GM12872 (cell line): ENCODE measurements around the gene WNT3.

Experiments
- TF ChIP-seq, protein P1 (sequence below): IDR thresholded peaks from 3 replicates; pipeline ENCODE4 v1.5.1; 2011; ENCODE audit warnings: low read depth, mild to moderate bottlenecking, low read length, moderate library complexity; ENCODE audit not compliant: insufficient read depth

Gene WNT3

DNA sequence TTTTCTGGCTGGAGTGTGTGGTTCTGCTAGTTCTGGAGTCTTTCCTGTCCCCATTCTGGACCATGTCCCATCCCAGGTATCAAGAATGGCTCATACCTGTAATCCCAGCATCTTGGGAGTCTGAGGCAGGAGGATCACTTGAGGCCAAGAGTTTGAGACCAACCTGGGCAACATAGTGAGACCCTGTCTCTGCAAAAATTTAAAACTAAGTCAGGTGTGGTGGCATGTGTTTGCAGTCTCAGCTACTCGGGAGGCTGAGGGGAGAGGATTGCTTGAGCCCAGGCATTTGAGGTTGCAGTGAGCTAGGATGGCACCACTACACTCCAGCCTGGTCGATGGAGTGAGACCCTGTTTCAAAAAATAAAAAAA lies 15.3 kb upstream of the WNT3 start:
- TF ChIP-seq, protein P1, sequence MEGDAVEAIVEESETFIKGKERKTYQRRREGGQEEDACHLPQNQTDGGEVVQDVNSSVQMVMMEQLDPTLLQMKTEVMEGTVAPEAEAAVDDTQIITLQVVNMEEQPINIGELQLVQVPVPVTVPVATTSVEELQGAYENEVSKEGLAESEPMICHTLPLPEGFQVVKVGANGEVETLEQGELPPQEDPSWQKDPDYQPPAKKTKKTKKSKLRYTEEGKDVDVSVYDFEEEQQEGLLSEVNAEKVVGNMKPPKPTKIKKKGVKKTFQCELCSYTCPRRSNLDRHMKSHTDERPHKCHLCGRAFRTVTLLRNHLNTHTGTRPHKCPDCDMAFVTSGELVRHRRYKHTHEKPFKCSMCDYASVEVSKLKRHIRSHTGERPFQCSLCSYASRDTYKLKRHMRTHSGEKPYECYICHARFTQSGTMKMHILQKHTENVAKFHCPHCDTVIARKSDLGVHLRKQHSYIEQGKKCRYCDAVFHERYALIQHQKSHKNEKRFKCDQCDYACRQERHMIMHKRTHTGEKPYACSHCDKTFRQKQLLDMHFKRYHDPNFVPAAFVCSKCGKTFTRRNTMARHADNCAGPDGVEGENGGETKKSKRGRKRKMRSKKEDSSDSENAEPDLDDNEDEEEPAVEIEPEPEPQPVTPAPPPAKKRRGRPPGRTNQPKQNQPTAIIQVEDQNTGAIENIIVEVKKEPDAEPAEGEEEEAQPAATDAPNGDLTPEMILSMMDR: no peak

GRCh38 chr17:46832945-46833839 lies 14.7 kb upstream of the WNT3 start:
- TF ChIP-seq, protein P1: no peak

DNA sequence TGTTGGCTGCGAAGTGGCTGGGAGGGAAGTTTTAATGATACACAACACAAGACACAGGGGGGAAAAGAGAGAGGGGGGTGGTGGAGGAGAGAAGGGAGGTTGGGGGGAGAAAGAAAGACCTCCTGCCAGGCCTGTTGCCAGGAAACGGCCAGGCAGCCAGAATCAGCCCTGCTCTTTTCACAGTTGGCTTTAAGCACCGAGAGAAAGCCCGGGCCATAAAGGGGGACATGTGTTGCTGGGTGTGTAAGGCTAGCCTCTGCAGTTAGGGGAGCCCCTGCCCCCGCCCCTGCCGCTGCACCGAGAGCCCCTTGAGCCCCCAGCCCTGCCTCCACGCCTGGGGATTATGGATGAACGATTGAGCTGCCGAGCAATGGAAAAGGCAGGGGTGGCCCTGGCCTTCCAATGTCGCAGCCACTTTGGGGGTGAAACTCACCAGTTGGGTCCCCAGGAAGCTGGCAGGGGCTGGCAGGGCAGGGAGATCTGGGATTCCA lies 13.9 kb upstream of the WNT3 start:
- TF ChIP-seq, protein P1: no peak

- TF ChIP-seq, protein P1: no peak
These were observed 13.3 kb upstream of the WNT3 start for GRCh38 chr17:46831573-46832330.

GRCh38 chr17:46827274-46827673 lies 8.8 kb upstream of the WNT3 start:
- TF ChIP-seq, protein P1: no peak

DNA sequence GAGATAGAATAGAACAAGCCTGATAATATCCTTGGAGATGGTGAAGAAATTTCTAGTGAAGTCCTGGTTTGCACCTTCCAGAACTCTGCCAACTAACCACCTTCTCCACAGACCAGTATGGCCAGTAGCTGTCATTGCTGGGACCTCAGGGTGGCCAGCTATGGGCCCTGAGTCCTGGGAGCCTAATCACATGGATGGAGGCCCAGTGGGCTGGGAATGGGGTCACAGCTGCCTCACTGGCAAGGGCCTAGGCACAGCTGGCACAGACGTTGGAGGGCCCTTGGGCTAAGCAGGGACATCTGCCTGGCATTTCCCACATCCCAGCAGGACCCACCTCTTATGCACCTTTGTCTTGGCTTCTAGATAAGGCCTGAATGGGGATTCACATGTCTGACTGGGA lies 7.6 kb upstream of the WNT3 start:
- TF ChIP-seq, protein P1: no peak

- TF ChIP-seq, protein P1: no peak
These were observed 5.2 kb upstream of the WNT3 start for GRCh38 chr17:46823657-46824056.
